HAP-1 (cell line): Measurements from ENCODE around the gene THADA.

Experiments used
- DNase-seq, 2 experiments: peaks; one replicate each; pipeline ENCODE4 v3.0.0-alpha.2; 2016 to 2020; ENCODE audit warnings: low spot score in 2 of 2
- H3K27me3 ChIP-seq: fragments of 250-450 bp; sonication (Bioruptor Pico); 2 replicates; pipeline ENCODE4 v1.5.1; 2020; ENCODE audit warnings: low read depth, mild to moderate bottlenecking, moderate library complexity
- H3K36me3 ChIP-seq: fragments of 250-450 bp; sonication (Bioruptor Pico); replicated peaks from 2 replicates; pipeline ENCODE4 v1.5.1; 2020; ENCODE audit warnings: mild to moderate bottlenecking
- H3K4me1 ChIP-seq: fragments of 250-450 bp; sonication (Bioruptor Pico); 2 replicates; pipeline ENCODE4 v1.5.1; 2020; ENCODE audit warnings: mild to moderate bottlenecking
- H3K4me3 ChIP-seq: fragments of 250-450 bp; sonication (Bioruptor Pico); 2 replicates; pipeline ENCODE4 v1.5.1; 2020; ENCODE audit warnings: mild to moderate bottlenecking, moderate library complexity
- H3K9me3 ChIP-seq: fragments of 250-450 bp; sonication (Bioruptor Pico); 2 replicates; pipeline ENCODE4 v1.5.1; 2020; ENCODE audit warnings: mild to moderate bottlenecking, moderate library complexity
- in situ Hi-C: fragments of 300-500 bp; cut with MboI; formaldehyde crosslinking; loops from 3 replicates; pipeline ENCODE4 v1.14.3; 2020; ENCODE audit warnings: low sequenced_read_pairs, inconsistent platforms, mixed read lengths

THADA gene

GRCh38 chr2:43218702-43219382, 377.0 kb downstream of the THADA start:
- Histone ChIP-seq H3K4me3 (peak overlapping the region; percentile 37), H3K27me3 (no peaks in the 10 kb centered on the region), H3K36me3 (peaks cover 24% of the 10 kb centered on the region), H3K9me3 (no peaks in the 10 kb centered on the region), H3K4me1 (peaks cover 70% of the 10 kb centered on the region)
- in situ Hi-C loops = no loop called here
- DNase-seq = peak in 1 of 2 experiments; percentile 44

GRCh38 chr2:43218155-43218701, 377.6 kb downstream of the THADA start:
- H3K4me1 ChIP-seq = peaks cover 66% of the 10 kb centered on the region
- no peak for DNase-seq
- peaks cover 18% of the 10 kb centered on the region for H3K36me3 ChIP-seq
- H3K9me3 ChIP-seq = no peaks in the 10 kb centered on the region
- no peaks in the 10 kb centered on the region for H3K27me3 ChIP-seq
- in situ Hi-C loops = no loop called here
- H3K4me3 ChIP-seq = no peak overlapping the region

- no peaks in the 10 kb centered on the region for H3K27me3 ChIP-seq
- H3K4me1 ChIP-seq = peaks cover 58% of the 10 kb centered on the region
- H3K9me3 ChIP-seq = no peaks in the 10 kb centered on the region
- in situ Hi-C loops = no loop called here
- DNase-seq = peak; percentile 46 to 74
- no peak overlapping the region for H3K4me3 ChIP-seq
- H3K36me3 ChIP-seq = peaks cover 11% of the 10 kb centered on the region
Observed at GRCh38 chr2:43217228-43218154, 378.3 kb downstream of the THADA start.

GRCh38 chr2:43216629-43217028, 379.2 kb downstream of the THADA start:
- H3K36me3 ChIP-seq = peaks cover 6% of the 10 kb centered on the region; the same call in 1 of the 2 replicates
- no peaks in the 10 kb centered on the region for H3K9me3 ChIP-seq
- no peak overlapping the region for H3K4me3 ChIP-seq
- peaks cover 51% of the 10 kb centered on the region for H3K4me1 ChIP-seq
- in situ Hi-C loops = no loop called here
- DNase-seq = no peak
- no peaks in the 10 kb centered on the region for H3K27me3 ChIP-seq

GRCh38 chr2:43215673-43216255, 380.1 kb downstream of the THADA start:
- no peaks in the 10 kb centered on the region for H3K27me3 ChIP-seq
- H3K4me3 ChIP-seq = no peak overlapping the region
- peak; percentile 53 to 91 for DNase-seq
- H3K4me1 ChIP-seq = peaks cover 43% of the 10 kb centered on the region
- in situ Hi-C loops = no loop called here
- no peaks in the 10 kb centered on the region for H3K9me3 ChIP-seq
- no peaks in the 10 kb centered on the region for H3K36me3 ChIP-seq

- Histone ChIP-seq H3K27me3 (no peaks in the 10 kb centered on the region), H3K4me3 (no peak overlapping the region), H3K9me3 (no peaks in the 10 kb centered on the region), H3K36me3 (no peaks in the 10 kb centered on the region), H3K4me1 (peaks cover 35% of the 10 kb centered on the region)
- in situ Hi-C loops = no loop called here
- no peak for DNase-seq
Observed at GRCh38 chr2:43214253-43214652, 381.6 kb downstream of the THADA start.

- in situ Hi-C loops = no loop called here
- no peaks in the 10 kb centered on the region for H3K9me3 ChIP-seq
- DNase-seq = no peak
Observed at GRCh38 chr2:43212931-43213330, 382.9 kb downstream of the THADA start.

GRCh38 chr2:43212216-43212835, 383.5 kb downstream of the THADA start:
- no peaks in the 10 kb centered on the region for H3K36me3 ChIP-seq
- H3K4me3 ChIP-seq = no peak overlapping the region
- H3K9me3 ChIP-seq = no peaks in the 10 kb centered on the region
- no peaks in the 10 kb centered on the region for H3K27me3 ChIP-seq
- no peak for DNase-seq
- in situ Hi-C loops = no loop called here
- H3K4me1 ChIP-seq = peaks cover 16% of the 10 kb centered on the region

More at GRCh38 chr2:43212931-43213330, 382.9 kb downstream of the THADA start:
- no peak overlapping the region for H3K4me3 ChIP-seq
- H3K36me3 ChIP-seq = no peaks in the 10 kb centered on the region
- peaks cover 22% of the 10 kb centered on the region for H3K4me1 ChIP-seq
- H3K27me3 ChIP-seq = no peaks in the 10 kb centered on the region

- in situ Hi-C loops = no loop called here
- Histone ChIP-seq H3K9me3 (no peaks in the 10 kb centered on the region), H3K4me1 (peaks cover 7% of the 10 kb centered on the region), H3K27me3 (no peaks in the 10 kb centered on the region), H3K36me3 (no peaks in the 10 kb centered on the region), H3K4me3 (no peak overlapping the region)
- no peak for DNase-seq
Observed at GRCh38 chr2:43210467-43211303, 385.2 kb downstream of the THADA start.

GRCh38 chr2:43210125-43210466, 385.7 kb downstream of the THADA start:
- in situ Hi-C loops = no loop called here
- Histone ChIP-seq H3K9me3 (no peaks in the 10 kb centered on the region), H3K4me1 (0 out of 2 replicates have a peak, but pooled peaks cover under 1% of the 10 kb centered on the region), H3K27me3 (no peaks in the 10 kb centered on the region), H3K36me3 (no peaks in the 10 kb centered on the region), H3K4me3 (no peak overlapping the region)
- DNase-seq = no peak

GRCh38 chr2:43209204-43209717, 386.6 kb downstream of the THADA start:
- no peaks in the 10 kb centered on the region for H3K27me3 ChIP-seq
- in situ Hi-C loops = no loop called here
- H3K4me1 ChIP-seq = no peaks in the 10 kb centered on the region
- H3K9me3 ChIP-seq = no peaks in the 10 kb centered on the region
- no peak overlapping the region for H3K4me3 ChIP-seq
- DNase-seq = no peak
- H3K36me3 ChIP-seq = no peaks in the 10 kb centered on the region

- in situ Hi-C loops = no loop called here
- Histone ChIP-seq H3K4me1 (no peaks in the 10 kb centered on the region), H3K27me3 (no peaks in the 10 kb centered on the region), H3K9me3 (no peaks in the 10 kb centered on the region), H3K4me3 (no peak overlapping the region), H3K36me3 (no peaks in the 10 kb centered on the region)
- DNase-seq = no peak
Observed at GRCh38 chr2:43207553-43208300, 388.1 kb downstream of the THADA start.
